ENCODE results near the gene MMP15. TPM values are rescaled to one million over a fixed set of nuclear protein-coding genes. Genes with fewer than 3 reads are reported as not detected.
"Not testable (repeated sequence)": the region's sequence is repeated elsewhere in the genome, so short reads cannot be mapped to it uniquely, and the experiment has no call there.

Gene MMP15
- polyA plus RNA-seq: 10 to 100 TPM; 38.2 to 67.3 (median 49.7) TPM
- long read RNA-seq, donor 1: 0 reads
- long read RNA-seq, donor 2, full-length matches to known transcripts: 4 of 4 reads
- long read RNA-seq, donor 2, partial matches to known transcripts: 0 of 4 reads
- long read RNA-seq, donor 2, other reads (novel, unspliced or antisense): 0 of 4 reads
- long read RNA-seq, donor 3, full-length matches to known transcripts: 3 of 48 reads
- long read RNA-seq, donor 3, partial matches to known transcripts: 45 of 48 reads
- long read RNA-seq, donor 3, other reads (novel, unspliced or antisense): 0 of 48 reads
- long read RNA-seq, donor 4: 0 reads
- long read RNA-seq, donor 5, full-length matches to known transcripts: 1 of 1 reads
- long read RNA-seq, donor 5, partial matches to known transcripts: 0 of 1 reads
- long read RNA-seq, donor 5, other reads (novel, unspliced or antisense): 0 of 1 reads
- long read RNA-seq, donor 6, full-length matches to known transcripts: 3 of 43 reads
- long read RNA-seq, donor 6, partial matches to known transcripts: 40 of 43 reads
- long read RNA-seq, donor 6, other reads (novel, unspliced or antisense): 0 of 43 reads
- long read RNA-seq, donor 7, full-length matches to known transcripts: 31 of 49 reads
- long read RNA-seq, donor 7, partial matches to known transcripts: 18 of 49 reads
- long read RNA-seq, donor 7, other reads (novel, unspliced or antisense): 0 of 49 reads
- long read RNA-seq, donor 8, full-length matches to known transcripts: 2 of 2 reads
- long read RNA-seq, donor 8, partial matches to known transcripts: 0 of 2 reads
- long read RNA-seq, donor 8, other reads (novel, unspliced or antisense): 0 of 2 reads
- long read RNA-seq, donor 9, full-length matches to known transcripts: 6 of 6 reads
- long read RNA-seq, donor 9, partial matches to known transcripts: 0 of 6 reads
- long read RNA-seq, donor 9, other reads (novel, unspliced or antisense): 0 of 6 reads
- long read RNA-seq, donor 10, full-length matches to known transcripts: 8 of 8 reads
- long read RNA-seq, donor 10, partial matches to known transcripts: 0 of 8 reads
- long read RNA-seq, donor 10, other reads (novel, unspliced or antisense): 0 of 8 reads

DNA sequence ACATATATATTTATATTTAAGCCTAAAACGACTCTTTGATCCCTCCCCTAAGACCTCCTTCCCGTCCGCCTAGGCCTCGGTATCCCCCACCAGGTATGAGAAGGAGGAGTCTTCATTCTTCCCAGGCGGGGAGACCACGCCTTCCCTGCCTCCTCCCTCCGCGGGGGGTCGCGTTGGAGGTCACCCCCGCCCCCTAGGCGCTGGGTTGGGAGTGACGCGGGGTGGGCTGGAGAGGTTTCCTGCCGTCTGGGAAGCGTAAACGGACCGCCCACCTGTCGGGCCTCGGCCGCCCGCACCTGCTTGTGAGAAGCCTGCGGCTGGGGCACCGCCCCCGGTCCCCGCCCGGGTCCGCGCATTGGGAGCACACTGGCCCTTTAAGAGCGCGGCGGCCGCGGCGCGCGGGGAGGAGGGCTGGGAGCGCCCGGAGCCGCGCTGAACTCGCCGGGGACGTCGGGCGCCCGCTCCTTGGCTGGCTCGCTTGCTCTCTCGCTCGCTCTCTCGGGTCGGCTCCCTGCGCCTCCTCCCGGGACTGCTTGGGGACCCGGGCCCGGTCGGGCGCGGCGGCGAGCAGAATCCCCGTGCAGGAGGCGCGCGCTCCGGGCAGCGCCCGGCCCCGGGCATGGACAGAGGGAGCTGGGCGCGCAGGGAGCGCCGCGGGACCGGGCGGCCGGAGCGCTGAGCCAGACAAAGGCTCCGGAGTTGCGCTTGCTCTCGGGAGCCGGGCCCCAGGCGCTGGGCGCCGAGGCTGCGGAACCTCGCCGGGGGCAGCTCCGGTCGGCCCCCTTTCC, at the start of gene MMP15:
Gene MMP15, plus strand, starts transcription at position 404 of the 788 bp plus-strand sequence. CDS start 597 bp downstream, outside the sequence.
- peak; percentile 93 to 99 for DNase-seq
- peak within 1 kb of the TSS; percentile 62 to 93 (median 80) for H3K4me3 ChIP-seq (ENCODE audit: low read depth in 1 of 3, low read length in 3 of 3)
- peaks cover 0 to 30% (median 0%) of the 10 kb centered on the region in 3 donors for H3K36me3 ChIP-seq (ENCODE audit: control insufficient read depth in 3 of 3, insufficient read depth in 2 of 3, low read depth in 1 of 3, low read length in 3 of 3)
- WGBS, 3 donors: 0% methylated on average over 69 to 90 of the region's 90 CpGs
- H3K27me3 ChIP-seq (ENCODE audit: control insufficient read depth in 3 of 3, insufficient read depth in 3 of 3, low read length in 3 of 3): no peaks in the 10 kb centered on the region
- H3K27ac ChIP-seq (ENCODE audit: low read depth in 1 of 3, low read length in 2 of 3): peak within 1 kb of the TSS; percentile 87 to 96 (median 93)
- no peak for FAIRE-seq
- no peaks in the 10 kb centered on the region for H3K9me3 ChIP-seq (ENCODE audit: control insufficient read depth in 2 of 2, insufficient read depth in 1 of 2, low read depth in 1 of 2, low read length in 1 of 2)
- H3K4me1 ChIP-seq (ENCODE audit: control insufficient read depth in 3 of 3, insufficient read depth in 2 of 3, low read depth in 1 of 3, low read length in 2 of 3): peaks cover 7 to 54% (median 15%) of the 10 kb centered on the region in 3 donors

DNA sequence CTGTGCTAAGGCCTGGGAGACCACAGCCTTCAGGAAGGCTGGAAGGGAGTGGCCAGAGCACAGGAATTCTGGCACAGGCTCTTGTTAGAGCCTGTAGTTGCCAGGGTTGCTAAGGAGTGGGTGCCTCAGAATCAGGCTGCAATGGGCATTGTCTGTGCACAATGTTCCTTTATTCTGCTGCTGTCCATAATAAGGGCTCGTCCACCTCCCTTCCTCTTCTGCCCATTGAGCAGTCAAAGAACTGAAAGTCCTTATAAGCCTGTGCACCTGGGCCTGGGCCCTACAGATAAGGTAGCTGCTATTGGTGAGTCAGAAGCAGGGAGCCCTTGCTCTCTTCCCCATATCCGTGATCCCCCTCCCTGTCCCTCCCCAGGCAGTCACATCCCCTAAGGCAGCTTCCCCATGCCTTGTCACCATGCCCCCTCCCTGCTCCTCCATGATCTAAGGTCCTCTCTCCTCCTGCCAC, 49.2 kb upstream of the MMP15 start:
- no peaks in the 10 kb centered on the region for H3K27me3 ChIP-seq (ENCODE audit: control insufficient read depth in 3 of 3, insufficient read depth in 3 of 3, low read length in 3 of 3)
- no peak for FAIRE-seq
- H3K9me3 ChIP-seq (ENCODE audit: control insufficient read depth in 2 of 2, insufficient read depth in 1 of 2, low read depth in 1 of 2, low read length in 1 of 2): no peaks in the 10 kb centered on the region
- no peak overlapping the region for H3K27ac ChIP-seq (ENCODE audit: low read depth in 1 of 3, low read length in 2 of 3)
- H3K4me1 ChIP-seq (ENCODE audit: control insufficient read depth in 3 of 3, insufficient read depth in 2 of 3, low read depth in 1 of 3, low read length in 2 of 3): no peaks in the 10 kb centered on the region
- H3K36me3 ChIP-seq (ENCODE audit: control insufficient read depth in 3 of 3, insufficient read depth in 2 of 3, low read depth in 1 of 3, low read length in 3 of 3): no peaks in the 10 kb centered on the region
- WGBS, 3 donors: 39 to 55% (median 55%) methylated on average over 2 of the region's 2 CpGs
- DNase-seq: no peak
- no peak overlapping the region for H3K4me3 ChIP-seq (ENCODE audit: low read depth in 1 of 3, low read length in 3 of 3)

DNA sequence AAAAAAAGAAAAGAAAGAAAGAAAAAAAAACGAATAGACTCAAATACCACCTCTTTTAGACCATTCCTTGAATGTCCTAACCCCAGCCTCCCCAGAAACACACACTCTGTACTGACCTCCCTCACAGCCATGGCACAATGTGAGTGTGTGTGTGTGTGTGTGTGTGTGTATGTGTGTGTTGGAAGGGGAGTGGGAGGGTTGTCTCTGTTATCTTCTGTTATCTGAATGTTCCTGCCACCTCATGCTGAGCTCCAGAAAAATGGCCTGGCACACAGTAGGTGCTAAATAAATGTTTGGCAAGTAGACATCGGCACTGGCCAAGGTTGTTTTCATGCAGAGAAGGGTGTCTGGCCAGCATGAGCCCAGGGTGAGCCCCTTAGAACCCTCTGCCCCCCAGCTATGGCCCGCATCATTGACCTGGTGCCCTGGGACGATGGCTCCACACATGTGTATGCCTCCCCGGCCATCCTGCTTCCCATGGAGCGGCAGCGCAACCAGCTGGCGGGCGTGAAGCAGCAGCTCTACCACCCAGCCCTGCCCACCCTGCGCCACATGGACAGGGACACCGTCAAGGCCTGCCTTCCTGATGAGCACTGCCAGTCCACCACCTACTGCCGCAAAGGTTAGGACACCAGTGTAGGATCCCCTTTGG, 48.0 kb upstream of the MMP15 start:
- no peaks in the 10 kb centered on the region for H3K27me3 ChIP-seq (ENCODE audit: control insufficient read depth in 3 of 3, insufficient read depth in 3 of 3, low read length in 3 of 3)
- no peaks in the 10 kb centered on the region for H3K9me3 ChIP-seq (ENCODE audit: control insufficient read depth in 2 of 2, insufficient read depth in 1 of 2, low read depth in 1 of 2, low read length in 1 of 2)
- H3K27ac ChIP-seq (ENCODE audit: low read depth in 1 of 3, low read length in 2 of 3): no peak overlapping the region

DNA sequence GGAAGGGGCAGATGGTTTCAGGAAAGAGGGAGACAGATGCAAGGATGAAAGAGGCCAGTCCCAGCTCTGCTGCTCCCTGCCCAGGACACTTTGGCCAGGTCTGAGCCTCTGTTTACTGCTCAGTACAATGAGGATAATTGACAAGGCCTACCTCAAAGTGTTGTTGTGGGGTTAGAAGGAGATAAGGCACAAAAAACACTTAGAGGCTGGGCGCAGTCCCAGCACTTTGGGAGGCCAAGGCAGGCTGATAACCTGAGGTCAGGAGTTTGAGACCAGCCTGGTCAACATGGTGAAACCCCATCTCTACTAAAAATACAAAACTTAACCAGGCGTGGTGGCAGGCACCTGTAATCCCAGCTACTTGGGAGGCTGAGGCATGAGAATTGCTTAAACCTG, 47.5 kb upstream of the MMP15 start:
- DNase-seq; H3K27ac ChIP-seq (ENCODE audit: low read depth in 1 of 3, low read length in 2 of 3); H3K27me3 ChIP-seq (ENCODE audit: control insufficient read depth in 3 of 3, insufficient read depth in 3 of 3, low read length in 3 of 3); H3K4me3 ChIP-seq (ENCODE audit: low read depth in 1 of 3, low read length in 3 of 3); H3K36me3 ChIP-seq (ENCODE audit: control insufficient read depth in 3 of 3, insufficient read depth in 2 of 3, low read depth in 1 of 3, low read length in 3 of 3); H3K4me1 ChIP-seq (ENCODE audit: control insufficient read depth in 3 of 3, insufficient read depth in 2 of 3, low read depth in 1 of 3, low read length in 2 of 3); H3K9me3 ChIP-seq (ENCODE audit: control insufficient read depth in 2 of 2, insufficient read depth in 1 of 2, low read depth in 1 of 2, low read length in 1 of 2); FAIRE-seq: not testable (repeated sequence)
- WGBS, 3 donors: 85 to 92% (median 87%) methylated on average over 2 of the region's 2 CpGs

More for the DNA sequence above, 48.0 kb upstream of the MMP15 start:
- FAIRE-seq (no peak), DNase-seq (no peak)
- no peak overlapping the region for H3K4me3 ChIP-seq (ENCODE audit: low read depth in 1 of 3, low read length in 3 of 3)
- H3K36me3 ChIP-seq (ENCODE audit: control insufficient read depth in 3 of 3, insufficient read depth in 2 of 3, low read depth in 1 of 3, low read length in 3 of 3): no peaks in the 10 kb centered on the region
- H3K4me1 ChIP-seq (ENCODE audit: control insufficient read depth in 3 of 3, insufficient read depth in 2 of 3, low read depth in 1 of 3, low read length in 2 of 3): no peaks in the 10 kb centered on the region
- WGBS, 3 donors: 84 to 86% (median 84%) methylated on average over 12 of the region's 12 CpGs

DNA sequence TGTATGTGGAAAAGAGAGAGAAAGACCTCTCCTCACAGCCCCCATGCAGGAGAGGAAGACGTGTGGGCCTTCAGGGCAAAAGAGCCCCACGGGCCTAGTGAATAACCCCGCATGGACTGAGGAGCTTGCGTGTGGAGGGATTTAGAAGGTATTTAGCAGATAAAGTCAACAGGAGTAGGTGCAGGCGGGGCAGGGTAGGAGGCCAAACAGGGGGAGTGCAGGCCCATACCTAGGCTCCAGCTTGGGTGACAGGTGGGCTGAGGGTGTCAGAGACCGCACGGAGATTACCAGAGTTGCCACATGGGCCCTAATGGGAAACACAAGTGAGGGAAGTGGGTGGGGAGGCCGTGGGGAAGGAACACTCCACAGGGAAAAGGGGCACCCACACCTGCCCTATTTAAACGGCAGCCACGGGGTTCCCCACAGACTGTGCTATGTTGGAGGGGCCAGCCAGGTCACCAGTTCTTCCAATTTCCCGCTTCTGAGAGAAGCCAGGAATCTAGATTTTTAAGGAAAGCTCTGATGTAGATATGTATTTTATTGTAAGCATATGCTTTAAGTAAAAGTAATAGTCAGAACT, 46.5 kb upstream of the MMP15 start:
- H3K4me1 ChIP-seq (ENCODE audit: control insufficient read depth in 3 of 3, insufficient read depth in 2 of 3, low read depth in 1 of 3, low read length in 2 of 3): peaks cover 0 to 2% (median under 1%) of the 10 kb centered on the region in 3 donors
- DNase-seq: no peak

DNA sequence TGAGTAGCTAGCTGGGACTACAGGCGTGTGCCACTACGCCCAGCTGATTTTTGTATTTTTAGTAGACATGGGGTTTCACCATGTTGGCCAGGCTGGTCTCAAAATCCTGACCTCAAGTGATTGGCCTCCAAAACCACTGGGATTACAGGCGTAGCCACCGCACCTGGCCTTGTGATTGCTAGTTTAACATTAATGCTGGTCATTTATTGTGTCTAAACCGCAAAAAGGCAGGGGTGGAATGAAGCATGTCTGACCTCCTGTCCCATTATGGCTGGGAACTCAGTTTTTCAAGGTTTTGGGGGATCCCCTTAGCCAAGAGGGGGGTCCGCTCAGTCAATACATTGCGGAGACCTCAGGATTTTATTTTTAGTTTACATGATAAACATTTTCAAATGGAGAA, 43.9 kb upstream of the MMP15 start:
- Histone ChIP-seq H3K4me3 (ENCODE audit: low read depth in 1 of 3, low read length in 3 of 3) (no peak overlapping the region), H3K4me1 (ENCODE audit: control insufficient read depth in 3 of 3, insufficient read depth in 2 of 3, low read depth in 1 of 3, low read length in 2 of 3) (peaks cover 2 to 17% (median 3%) of the 10 kb centered on the region in 3 donors), H3K27me3 (ENCODE audit: control insufficient read depth in 3 of 3, insufficient read depth in 3 of 3, low read length in 3 of 3) (peaks cover 0 to 31% (median 0%) of the 10 kb centered on the region in 3 donors), H3K36me3 (ENCODE audit: control insufficient read depth in 3 of 3, insufficient read depth in 2 of 3, low read depth in 1 of 3, low read length in 3 of 3) (no peaks in the 10 kb centered on the region), H3K9me3 (ENCODE audit: control insufficient read depth in 2 of 2, insufficient read depth in 1 of 2, low read depth in 1 of 2, low read length in 1 of 2) (no peaks in the 10 kb centered on the region), H3K27ac (ENCODE audit: low read depth in 1 of 3, low read length in 2 of 3) (no peak overlapping the region)
- WGBS, 3 donors: 81 to 88% (median 82%) methylated on average over 7 of the region's 7 CpGs
- FAIRE-seq (no peak), DNase-seq (no peak)

More for the DNA sequence above, 46.5 kb upstream of the MMP15 start:
- no peak for FAIRE-seq
- H3K27ac ChIP-seq (ENCODE audit: low read depth in 1 of 3, low read length in 2 of 3): no peak overlapping the region
- no peaks in the 10 kb centered on the region for H3K9me3 ChIP-seq (ENCODE audit: control insufficient read depth in 2 of 2, insufficient read depth in 1 of 2, low read depth in 1 of 2, low read length in 1 of 2)
- no peaks in the 10 kb centered on the region for H3K36me3 ChIP-seq (ENCODE audit: control insufficient read depth in 3 of 3, insufficient read depth in 2 of 3, low read depth in 1 of 3, low read length in 3 of 3)
- 80 to 91% (median 84%) methylated on average over 11 of the region's 11 CpGs for WGBS, 3 donors
- peaks cover 0 to 7% (median 0%) of the 10 kb centered on the region in 3 donors for H3K27me3 ChIP-seq (ENCODE audit: control insufficient read depth in 3 of 3, insufficient read depth in 3 of 3, low read length in 3 of 3)
- H3K4me3 ChIP-seq (ENCODE audit: low read depth in 1 of 3, low read length in 3 of 3): no peak overlapping the region

DNA sequence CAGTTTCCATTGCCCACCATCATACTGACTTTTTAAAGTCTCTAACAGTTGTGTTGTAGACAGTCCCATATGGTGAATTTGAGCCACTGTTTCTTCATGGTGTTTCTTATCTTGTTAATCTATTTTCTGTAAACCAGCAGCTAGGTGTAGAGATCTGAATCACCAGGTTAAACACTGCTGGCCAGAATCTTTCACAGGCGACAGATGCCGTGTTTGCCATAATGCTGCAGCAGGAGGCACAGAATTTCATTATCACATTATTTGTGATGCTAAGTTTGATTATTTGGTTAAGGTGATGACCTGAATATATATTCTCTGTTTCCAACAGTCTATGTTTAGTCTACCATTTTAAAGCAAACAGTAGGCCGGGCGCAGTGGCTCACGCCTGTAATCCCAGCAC, 43.2 kb upstream of the MMP15 start:
- DNase-seq (no peak), FAIRE-seq (no peak)
- Histone ChIP-seq H3K9me3 (ENCODE audit: control insufficient read depth in 2 of 2, insufficient read depth in 1 of 2, low read depth in 1 of 2, low read length in 1 of 2) (no peaks in the 10 kb centered on the region), H3K27ac (ENCODE audit: low read depth in 1 of 3, low read length in 2 of 3) (no peak overlapping the region), H3K36me3 (ENCODE audit: control insufficient read depth in 3 of 3, insufficient read depth in 2 of 3, low read depth in 1 of 3, low read length in 3 of 3) (no peaks in the 10 kb centered on the region), H3K4me1 (ENCODE audit: control insufficient read depth in 3 of 3, insufficient read depth in 2 of 3, low read depth in 1 of 3, low read length in 2 of 3) (peaks cover 2 to 17% (median 3%) of the 10 kb centered on the region in 3 donors), H3K27me3 (ENCODE audit: control insufficient read depth in 3 of 3, insufficient read depth in 3 of 3, low read length in 3 of 3) (peaks cover 0 to 39% (median 0%) of the 10 kb centered on the region in 3 donors), H3K4me3 (ENCODE audit: low read depth in 1 of 3, low read length in 3 of 3) (no peak overlapping the region)
- 76 to 84% (median 84%) methylated on average over 5 of the region's 5 CpGs for WGBS, 3 donors
